Kidney tubule cell (primary cell): ENCODE data around the gene SGSH.

Experiments used
- DNase-seq: peaks from one replicate; pipeline ENCODE4 v3.0.0-alpha.2; 2018; ENCODE audit warnings: low spot score

The SGSH gene

DNA sequence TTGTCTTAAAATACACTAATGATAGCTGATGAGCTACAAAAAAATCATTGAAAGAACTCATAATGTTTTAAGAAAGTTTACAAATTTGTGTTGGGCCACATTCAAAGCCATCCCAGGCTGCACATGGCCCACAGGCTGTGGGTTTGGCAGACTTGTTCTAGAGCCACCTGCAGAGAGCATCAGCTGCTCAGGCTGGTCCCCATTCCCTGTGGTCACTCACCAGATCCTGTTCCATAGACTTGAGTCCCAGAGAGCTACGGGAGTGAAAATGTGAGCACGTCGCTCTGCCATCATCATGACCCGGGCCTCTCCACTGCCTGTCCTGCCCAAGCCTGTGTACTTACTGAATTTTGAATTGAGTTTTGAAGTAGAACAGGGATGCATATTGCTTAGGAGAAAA, 7.0 kb upstream of the SGSH start:
- DNase-seq: no peak

DNA sequence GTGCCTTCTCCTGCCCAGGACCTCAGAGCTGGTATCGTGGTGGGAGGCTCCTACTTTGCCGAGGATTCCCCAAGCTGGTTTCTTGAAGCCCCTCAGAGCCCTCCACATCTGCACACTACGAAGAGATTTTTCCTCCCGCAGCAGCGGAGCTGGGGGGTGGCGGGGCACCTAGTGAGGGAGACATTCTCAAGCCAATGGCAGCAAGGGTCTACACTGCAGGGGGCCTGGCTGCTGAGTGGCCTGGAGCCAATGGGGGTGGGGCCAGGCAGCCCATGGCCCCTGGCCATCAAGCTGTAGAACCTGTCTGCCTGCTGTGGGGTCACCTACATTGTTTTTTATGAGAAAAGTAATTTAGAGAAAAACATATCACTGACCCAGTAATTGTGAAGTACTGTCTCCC, 5.1 kb upstream of the SGSH start:
- DNase-seq: no peak

DNA sequence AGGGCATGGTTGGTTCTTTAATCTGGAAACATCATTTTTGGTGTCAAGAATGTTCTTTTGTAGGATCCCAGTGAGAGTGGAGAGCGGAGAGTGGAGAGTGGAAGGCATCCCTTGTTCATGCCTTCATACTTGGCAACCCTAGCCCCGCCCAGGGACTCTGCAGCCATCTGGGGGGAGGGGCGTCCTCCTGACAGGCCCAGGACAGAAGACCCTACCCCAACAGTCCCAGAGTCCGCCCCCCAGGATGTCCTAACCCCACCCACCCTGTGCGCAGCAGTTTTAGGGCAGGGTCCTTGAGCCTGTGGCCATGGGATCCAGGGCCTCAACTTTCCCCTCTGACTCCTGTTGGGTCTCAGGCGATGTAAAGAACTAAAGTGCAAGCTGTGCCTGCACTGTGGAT, 4.5 kb upstream of the SGSH start:
- DNase-seq: no peak

DNA sequence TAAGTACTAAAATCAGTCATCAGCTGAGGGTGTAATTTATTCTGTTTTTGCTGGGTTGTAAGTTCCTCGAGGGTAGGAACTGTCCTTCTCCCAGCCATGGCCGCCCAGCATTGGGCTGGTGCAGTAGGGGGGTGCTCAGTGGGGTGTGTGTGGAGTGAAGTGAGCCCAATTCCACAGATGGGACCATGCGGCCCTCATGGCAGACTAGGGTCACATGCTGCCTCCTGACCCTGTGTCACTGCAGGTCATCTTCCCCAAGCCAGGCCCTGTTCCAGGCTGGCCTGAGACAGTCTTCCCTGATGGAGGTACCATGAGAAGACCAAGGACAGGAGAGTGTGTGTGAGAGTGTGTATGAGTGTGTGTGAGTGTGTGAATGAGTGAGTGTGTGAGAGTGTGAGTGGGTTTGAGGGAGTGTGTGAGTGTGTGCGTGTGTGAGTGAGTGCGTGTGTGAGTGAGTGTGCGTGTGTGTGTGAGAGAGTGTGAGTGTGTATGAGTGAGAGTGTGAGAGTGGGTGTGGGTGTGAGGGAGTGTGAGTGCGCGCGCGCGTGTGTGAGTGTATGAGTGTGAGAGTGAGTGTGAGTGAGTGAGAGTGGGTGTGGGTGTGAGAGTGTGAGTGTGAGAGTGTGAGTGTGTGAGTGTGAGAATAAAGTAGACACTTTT, 3.8 kb upstream of the SGSH start:
- no peak for DNase-seq

DNA sequence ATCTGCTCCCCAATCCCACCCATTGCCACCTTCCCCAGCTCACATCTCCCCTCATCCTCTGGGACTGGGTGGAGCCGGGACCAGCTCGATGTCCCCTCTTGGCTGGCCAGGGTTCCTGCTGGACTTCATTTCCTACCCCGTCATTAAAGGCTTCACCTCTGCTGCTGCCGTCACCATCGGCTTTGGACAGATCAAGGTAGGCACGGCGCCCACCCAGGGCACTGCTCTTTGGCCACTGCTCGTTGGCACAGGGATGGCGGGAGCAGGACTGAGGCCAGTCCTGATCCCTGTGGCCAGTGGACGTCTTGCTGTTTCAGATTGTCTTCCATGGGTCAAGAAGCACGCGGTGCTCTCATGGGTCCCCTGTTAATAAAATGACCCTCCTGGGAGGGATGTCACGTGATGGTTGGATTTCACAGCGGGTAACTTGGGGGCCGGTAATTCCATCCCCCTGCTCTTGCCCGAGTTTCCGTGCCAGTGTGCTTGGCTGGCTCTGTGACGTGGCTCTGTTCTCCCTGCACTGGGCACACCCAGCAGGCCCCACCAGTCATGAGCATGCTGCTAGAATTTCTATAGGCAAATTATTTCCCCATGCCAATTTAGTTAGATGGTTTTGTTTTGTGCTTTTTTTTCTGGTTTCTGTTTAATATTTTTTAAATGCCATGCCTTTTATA, 3.1 kb upstream of the SGSH start:
- no peak for DNase-seq

DNA sequence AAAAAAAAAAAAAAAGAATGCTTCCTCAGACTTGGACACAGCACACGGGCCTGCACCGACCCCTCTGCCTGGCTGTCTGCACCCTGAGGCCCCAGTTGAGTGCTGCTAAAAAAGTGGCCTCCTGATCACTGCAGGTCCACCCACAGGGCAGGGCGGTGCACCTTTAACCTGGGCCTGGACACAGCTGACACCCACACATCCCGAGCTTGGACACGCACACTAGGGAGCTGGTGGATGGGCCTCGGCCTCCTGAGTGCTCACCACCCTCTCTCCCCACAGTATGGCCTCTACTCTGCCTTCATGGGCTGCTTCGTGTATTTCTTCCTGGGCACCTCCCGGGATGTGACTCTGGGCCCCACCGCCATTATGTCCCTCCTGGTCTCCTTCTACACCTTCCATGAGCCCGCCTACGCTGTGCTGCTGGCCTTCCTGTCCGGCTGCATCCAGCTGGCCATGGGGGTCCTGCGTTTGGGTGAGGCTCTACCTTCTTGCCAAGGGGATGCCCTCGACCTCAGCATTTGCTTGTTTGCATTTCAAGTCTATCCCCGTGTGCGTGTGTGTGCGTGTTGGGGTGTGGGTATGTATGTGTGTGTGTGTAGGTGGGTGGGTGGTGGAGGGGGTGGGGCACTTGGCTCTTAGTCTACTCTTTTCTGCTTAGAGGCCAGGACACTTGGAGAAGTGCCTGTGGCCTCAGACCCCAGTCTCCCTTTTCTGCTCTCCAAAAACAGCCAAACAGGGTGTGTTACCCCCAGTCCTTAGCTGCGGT, 2.4 kb upstream of the SGSH start:
- DNase-seq: no peak

DNA sequence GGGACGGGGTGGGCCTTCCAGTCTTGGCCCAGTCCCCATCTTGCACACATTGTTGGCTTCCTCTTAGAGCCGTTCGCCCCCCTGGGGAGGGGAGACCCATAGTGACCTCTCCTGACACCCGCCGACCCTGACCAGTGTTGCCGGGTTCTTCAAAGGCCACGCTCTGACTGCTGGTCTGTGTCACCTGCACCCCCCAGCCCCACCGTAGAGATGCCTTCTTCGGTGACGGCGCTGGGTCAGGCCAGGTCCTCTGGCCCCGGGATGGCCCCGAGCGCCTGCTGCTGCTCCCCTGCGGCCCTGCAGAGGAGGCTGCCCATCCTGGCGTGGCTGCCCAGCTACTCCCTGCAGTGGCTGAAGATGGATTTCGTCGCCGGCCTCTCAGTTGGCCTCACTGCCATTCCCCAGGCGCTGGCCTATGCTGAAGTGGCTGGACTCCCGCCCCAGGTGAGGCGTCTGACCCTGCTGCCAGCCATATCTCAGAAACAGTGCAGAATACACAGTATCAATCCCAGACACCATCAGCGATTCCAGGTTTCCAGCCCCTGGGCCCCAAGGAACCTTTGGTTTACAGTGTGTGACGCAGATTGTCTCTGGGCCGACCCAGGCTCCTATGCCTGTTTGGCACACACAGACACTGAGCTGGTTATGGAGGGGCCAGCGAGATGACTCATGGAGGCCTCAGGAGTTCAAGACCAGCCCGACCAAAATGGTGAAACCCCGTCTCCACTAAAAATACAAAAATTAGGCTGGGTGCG, 1.4 kb upstream of the SGSH start:
- no peak for DNase-seq

DNA sequence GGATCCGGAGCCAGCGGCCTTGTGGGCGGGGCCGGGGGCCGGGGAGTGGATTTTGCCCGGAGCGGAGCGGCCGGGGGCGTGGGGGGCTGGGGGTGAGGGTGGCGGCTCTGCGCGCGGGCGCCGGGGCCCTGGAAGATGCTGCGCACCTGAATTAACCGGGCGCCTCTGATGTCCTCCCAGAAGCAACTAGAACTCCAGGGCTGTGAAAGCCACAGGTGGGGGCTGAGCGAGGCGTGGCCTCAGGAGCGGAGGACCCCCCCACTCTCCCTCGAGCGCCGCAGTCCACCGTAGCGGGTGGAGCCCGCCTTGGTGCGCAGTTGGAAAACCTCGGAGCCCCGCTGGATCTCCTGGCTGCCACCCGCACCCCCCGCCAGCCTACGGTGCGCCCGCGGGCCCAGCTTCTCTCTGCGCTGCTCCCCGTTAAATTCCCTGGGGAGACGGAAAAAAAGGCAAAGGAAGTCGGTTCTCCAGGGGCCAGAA, 643 bp upstream of the SGSH start:
- DNase-seq: no peak

DNA sequence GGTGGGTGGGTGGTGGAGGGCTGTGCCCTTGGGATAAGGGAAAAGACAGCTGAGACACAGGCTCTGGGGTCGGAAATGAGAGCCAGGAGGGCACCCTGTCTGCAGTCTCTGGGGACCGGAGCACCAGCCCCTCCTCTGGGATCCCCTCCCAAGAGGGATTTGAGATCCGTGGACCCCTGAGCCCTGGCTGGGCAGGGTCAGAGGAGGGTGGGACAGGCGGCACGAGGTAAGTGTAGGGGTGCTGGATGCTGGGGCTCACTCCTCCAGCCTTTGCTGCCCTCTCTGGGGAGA, 425 bp downstream of the SGSH start:
- no peak for DNase-seq

DNA sequence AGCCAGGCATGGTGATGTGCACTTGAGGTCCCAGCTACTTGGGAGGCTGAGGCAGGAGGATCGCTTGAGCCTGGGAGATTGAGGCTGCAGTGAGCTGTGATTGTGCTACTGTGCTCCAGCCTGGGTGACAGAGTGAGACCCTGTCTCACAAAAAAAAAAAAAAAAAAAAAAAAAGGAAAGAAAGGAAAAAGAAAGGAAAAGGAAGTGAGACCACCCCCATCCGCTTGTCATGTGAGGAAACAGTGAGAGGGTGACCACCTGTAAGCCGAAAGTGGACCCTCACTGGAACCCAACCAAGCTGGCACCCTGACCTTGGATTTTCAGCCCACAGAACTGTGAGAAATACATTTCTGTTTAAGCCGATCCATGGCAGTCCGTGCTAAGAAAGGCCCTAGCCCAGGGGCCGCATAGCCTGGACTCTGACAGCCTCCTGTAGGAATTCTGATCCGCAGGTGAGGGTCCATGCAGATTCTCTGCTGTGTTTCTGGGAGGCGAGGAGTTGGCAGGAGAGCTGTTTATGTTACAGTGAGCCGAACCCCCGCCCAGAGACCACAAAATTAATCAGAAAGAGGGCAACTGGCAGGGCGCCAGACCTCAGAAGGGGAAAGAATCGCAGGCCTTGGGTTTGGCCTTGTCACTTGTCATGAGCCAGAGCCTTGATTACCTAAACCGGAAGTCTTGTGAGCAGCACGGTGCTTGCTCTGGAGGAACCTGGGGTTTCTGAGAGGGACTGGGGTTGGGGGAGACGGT, 945 bp downstream of the SGSH start:
- peak; percentile 94 for DNase-seq

DNA sequence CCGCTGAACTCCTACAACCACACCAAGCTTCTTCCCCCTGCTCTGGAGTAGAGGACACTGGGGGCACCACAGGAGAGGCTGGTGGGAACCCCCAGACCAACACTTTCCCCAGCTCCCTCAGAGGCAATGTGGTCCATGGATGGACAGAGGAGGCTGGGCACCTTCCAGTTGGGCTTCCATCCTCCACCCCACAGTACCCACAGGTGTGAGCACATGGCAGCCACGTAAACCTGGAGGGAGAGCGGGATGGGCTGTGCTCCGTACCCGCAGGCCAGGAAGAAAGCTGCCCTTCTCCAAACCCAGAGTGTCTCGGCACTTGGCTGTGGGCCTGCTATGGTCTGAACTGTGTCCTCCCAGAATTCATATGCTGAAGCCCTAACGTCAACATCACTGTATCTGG, 1.7 kb downstream of the SGSH start:
- no peak for DNase-seq

DNA sequence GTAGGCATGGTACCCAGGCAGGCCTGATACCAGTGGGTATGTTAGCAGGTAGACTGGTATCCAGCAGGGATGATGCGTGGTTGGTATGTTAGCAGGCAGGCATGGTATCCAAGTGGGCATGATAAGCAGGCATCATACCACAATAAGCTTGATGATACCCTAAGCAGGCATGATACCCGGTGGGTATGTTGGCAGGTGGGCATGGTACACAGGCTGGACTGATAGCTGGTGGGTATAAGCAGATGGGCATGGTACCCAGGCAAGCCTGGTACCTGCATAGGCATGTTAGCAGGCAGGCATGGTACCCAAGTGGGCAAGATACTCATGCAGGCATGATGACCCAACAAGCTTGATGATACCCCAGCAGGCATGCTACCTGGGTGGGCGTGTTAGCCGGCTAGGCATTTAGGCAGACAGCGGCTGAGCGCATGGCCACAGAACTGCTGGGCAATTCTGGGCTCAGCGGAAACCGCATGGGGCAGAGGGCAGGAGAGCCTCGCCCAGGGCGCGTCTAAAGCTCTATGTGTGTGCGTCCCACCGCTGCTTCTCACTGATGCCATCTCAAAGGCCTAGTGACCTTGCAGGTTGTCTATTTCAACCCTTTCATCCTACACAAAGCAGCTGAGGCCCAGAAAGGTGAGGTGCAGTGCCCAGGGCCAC, 2.3 kb downstream of the SGSH start:
- no peak for DNase-seq

DNA sequence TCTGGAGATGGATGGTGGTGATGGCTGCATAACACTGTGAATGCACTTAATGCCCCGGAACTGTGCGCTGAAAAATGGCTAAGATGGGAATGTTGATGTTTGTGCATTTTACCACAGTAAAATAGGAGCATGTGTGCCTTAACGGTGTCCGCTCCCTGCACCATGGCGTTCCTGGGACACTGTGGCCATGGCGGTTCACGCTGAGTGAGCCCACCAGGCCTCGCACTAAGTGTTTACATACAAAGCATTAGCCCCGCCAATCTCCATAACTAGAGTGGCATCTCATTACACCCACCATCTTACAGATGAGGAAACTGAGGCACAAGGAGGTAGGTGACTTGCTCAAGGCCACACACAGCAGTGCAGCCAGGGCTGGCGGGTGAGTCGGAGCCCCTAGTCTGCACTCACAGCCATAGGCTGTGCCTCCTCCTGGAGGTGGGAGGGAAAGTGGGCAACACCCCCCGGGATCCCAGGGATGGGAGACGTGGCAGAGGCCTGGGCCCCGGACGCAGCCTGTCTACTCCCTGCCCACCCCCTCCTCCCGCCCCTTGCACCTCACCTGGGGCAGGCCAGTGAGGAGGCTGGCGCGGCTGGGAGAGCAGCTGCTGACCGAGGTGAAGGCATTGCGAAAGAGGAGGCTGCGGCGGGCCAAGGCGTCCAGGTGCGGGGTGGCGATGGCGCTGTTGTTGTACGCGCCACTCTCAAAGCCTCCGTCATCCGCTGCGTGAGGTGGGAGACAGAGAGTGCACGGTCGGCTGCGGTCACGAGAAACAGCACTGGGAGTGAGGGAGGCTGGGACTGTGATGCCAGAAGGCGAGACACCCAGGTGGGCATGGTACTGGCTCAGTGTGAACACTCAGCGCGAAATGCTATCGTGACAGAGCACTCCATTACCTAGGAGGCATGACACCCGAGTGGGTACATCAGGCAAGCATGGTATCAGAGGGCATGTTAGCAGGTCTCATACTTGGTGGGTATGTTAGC, 3.4 kb downstream of the SGSH start:
- DNase-seq: no peak

DNA sequence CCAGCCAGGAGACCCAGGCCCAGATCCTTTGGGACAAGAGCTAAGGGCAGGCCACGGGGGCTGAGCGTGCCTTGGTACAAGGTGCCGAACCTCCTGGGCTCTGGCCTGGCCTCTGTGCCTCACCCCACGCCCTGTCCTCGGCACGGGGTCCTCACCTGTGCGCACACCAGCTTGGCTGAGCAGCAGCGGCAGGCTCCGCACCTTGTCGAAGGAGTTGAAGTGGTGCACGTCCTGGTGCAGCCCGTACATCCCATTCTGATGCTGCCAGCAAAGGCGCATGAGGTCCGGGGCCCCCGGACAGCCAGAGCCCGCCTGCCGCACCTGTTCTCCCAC, 5.3 kb downstream of the SGSH start:
- DNase-seq: no peak

DNA sequence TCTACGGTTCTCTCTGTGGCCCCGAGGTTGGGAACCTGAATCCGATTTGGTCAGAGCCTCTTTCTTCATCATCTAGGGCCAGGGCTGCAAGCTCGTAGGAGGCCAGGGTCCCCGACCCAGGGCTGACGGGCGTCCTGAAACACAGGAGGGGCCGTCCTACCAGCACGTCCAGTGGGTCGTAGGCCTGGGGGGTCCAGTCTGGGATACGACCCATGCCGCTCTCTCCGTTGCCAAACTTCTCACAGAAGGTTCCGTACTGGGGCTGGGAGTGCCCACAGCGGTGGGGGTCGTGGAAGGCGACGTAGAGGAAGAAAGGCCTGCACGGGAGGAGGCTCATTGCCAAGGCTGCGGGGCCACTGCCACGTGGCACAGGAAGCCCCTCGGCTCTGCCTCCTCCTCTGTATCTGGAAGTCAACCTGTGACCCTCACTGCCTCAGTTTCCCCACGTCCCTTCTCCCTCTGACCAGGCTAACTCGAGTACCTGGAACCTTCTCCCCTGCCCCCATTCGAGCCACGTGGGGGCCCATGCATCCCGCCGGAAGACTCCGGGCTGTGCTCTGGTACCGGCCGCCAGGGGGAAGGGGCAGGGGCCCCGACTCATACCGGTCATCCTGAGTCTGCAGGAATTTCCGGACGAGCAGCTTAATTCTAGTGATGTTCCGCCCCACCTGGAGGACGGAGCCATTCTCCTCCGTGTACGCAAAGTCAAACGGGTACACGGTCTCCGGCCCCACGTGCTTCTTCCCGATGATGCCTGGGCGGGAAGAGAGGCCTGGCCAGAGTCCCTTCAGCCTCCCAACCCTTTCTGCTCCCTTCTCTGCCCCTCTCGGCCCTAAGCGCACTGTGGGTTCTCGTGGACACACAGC, 5.9 kb downstream of the SGSH start:
- DNase-seq: no peak

DNA sequence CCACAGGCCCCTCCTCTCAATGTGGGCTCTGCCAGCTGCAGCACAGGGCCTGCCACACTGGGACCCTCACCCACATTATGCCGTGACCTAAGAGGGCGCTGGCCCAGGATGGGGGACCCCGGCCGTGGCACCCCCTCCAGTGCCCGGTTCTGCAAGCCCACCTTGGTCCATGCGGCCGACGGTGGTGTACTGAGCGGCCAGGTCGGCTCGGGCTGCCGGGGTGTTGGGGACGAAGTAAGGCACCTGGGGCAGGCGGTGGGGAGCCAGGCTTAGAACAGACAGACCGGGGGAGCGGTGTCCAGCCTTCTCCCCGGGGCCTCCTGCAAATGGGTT, 6.5 kb downstream of the SGSH start:
- DNase-seq: no peak

DNA sequence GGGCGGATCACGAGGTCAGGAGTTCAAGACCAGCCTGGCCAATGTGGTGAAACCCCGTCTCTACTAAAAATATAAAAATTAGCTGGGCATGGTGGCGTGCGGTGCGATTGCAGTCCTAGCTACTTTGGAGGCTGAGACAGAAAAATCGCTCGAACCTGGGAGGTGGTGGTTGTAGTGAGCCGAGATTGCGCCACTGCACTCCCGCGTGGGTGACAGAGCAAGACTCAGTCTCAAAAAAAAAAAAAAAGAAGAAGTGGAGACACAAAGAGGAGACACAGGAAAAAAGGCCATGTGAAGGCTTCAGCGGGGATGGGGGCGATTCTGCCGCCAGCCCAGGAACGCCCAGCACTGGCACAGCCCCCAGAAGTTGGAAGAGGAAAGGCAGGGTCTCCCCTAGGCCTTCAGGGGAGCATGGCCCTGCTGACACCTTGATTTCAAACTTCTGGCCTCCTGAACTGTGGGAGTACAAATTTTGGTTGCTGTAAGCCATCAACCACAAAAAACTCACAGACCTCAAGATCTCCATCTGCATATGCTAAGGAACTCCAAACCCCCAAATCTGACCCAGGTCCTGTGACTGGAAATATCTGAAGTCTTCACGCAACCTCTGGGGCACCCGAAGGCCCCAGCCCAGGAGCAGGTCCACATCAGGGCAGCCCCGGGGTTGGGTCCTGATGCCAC, 7.0 kb downstream of the SGSH start:
- DNase-seq: no peak

DNA sequence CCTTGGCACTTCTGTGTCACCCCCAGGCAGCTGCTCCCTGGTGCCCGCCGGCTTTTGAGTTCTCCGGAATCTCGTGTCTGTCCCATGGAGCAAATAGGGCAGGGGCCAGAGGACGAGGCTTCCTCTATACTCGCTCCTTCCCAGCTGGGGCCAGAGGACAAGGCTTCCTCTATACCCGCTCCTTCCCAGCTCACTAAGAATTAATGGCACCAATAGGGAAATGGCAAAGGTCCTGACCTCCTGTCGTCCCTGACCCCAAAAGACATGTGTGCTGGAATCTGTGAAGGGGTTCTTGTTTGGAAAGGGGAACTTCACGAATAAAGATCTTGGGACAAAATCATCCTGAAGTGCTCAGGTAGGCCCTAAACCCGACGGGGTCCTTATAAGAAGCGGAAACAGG, 7.6 kb downstream of the SGSH start:
- no peak for DNase-seq

DNA sequence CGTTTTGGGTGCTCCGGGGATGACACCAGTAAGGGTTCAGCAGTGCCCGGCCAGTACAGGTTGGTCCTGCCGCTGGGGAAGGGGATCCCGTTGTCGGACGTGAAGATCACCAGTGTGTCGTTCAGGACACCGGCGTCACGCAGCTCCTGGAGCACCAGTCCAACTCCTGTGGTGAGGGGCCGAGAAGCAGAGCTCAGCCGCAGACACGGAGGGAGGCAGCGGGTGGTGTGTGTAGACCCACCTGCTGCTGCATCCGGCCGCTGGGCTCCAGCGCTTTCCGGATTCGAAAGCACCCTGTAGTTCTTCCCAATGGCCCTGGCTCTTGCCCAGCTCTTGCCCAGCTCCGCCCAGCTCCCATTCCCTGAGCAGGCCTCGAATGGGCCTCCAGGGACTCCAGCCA, 8.0 kb downstream of the SGSH start:
- DNase-seq: no peak
